Measurements from ENCODE around the gene CHCHD4.

GRCh38 chr3:14150491-14151230 lies 26.0 kb upstream of the CHCHD4 start:
- TF ChIP-seq SAP130 (CRISPR knock-in tag; IDR thresholded peaks at IDR 0.05; ENCODE audit: low read depth) (no peak), POLR2A (IDR thresholded peaks at IDR 0.05; ENCODE audit: insufficient read depth in 1 of 2, low read depth in 2 of 2, low read length in 2 of 2) (no peak), CTCF (CRISPR knock-in tag; IDR thresholded peaks at IDR 0.05) (no peak), GPN1 (CRISPR knock-in tag; IDR thresholded peaks at IDR 0.05; ENCODE audit: borderline replicate concordance) (no peak), CBX2 (IDR thresholded peaks at IDR 0.05; ENCODE audit: low read depth, low read length) (no peak), CBX2 (CRISPR knock-in tag; IDR thresholded peaks at IDR 0.05; ENCODE audit: low read depth) (no peak), CENPT (CRISPR knock-in tag; IDR thresholded peaks at IDR 0.05; ENCODE audit: low read depth) (no peak), TP53 (CRISPR knock-in tag; conservative IDR thresholded peaks at IDR 0.05) (no peak), ZNF224 (CRISPR knock-in tag; IDR thresholded peaks at IDR 0.05) (no peak), JUND (CRISPR knock-in tag; IDR thresholded peaks at IDR 0.05) (no peak)
